OCI-LY1 (cell line): ENCODE measurements around the gene CARD11.

ENCODE experiments used
- H2AFZ ChIP-seq: fragments of 200-600 bp; sonication (generic), shearing (Covaris generic); 2 replicates; pipeline ENCODE4 v1.6.0; 2014; ENCODE audit warnings: antibody characterized with exemption, mild to moderate bottlenecking, low read length
- H3F3A ChIP-seq: fragments of 200-600 bp; sonication (generic), shearing (Covaris generic); 2 replicates; pipeline ENCODE4 v1.6.0; 2014; ENCODE audit warnings: mild to moderate bottlenecking, antibody characterized with exemption, low read length, moderate library complexity; ENCODE audit not compliant: insufficient read depth
- H3K27ac ChIP-seq: fragments of 200-600 bp; sonication (generic); 2 replicates; pipeline ENCODE4 v1.5.1; 2014; ENCODE audit warnings: low read length, mixed run types, mild to moderate bottlenecking, low read depth; ENCODE audit not compliant: poor library complexity, severe bottlenecking
- H3K27me3 ChIP-seq: fragments of 200-600 bp; sonication (generic); 2 replicates; pipeline ENCODE4 v1.6.0; 2014; ENCODE audit warnings: antibody characterized with exemption, mild to moderate bottlenecking, low read length, moderate library complexity; ENCODE audit not compliant: insufficient read depth
- H3K36me3 ChIP-seq: fragments of 200-600 bp; sonication (generic); 2 replicates; pipeline ENCODE4 v1.6.1; 2014; ENCODE audit warnings: mild to moderate bottlenecking, antibody characterized with exemption, low read length, moderate library complexity, mixed read lengths; ENCODE audit not compliant: insufficient read depth
- H3K4me1 ChIP-seq: fragments of 200-600 bp; sonication (generic); 2 replicates; pipeline ENCODE4 v1.5.1; 2014; ENCODE audit warnings: mild to moderate bottlenecking, low read length, moderate library complexity; ENCODE audit not compliant: insufficient read depth, severe bottlenecking
- H3K4me2 ChIP-seq: fragments of 200-600 bp; sonication (generic), shearing (Covaris generic); 2 replicates; pipeline ENCODE4 v1.6.1; 2014; ENCODE audit warnings: low read length
- H3K4me3 ChIP-seq: fragments of 200-600 bp; sonication (generic); 2 replicates; pipeline ENCODE4 v1.5.1; 2014; ENCODE audit warnings: low read length, low read depth, mild to moderate bottlenecking, mixed read lengths; ENCODE audit not compliant: poor library complexity, severe bottlenecking
- H3K79me2 ChIP-seq: fragments of 200-600 bp; shearing (Covaris generic); 2 replicates; pipeline ENCODE4 v1.6.1; 2016; ENCODE audit warnings: mixed run types, low read length, mixed read lengths; ENCODE audit not compliant: insufficient read depth
- H3K9ac ChIP-seq: fragments of 200-600 bp; sonication (generic), shearing (Covaris generic); 2 replicates; pipeline ENCODE4 v1.6.1; 2014; ENCODE audit warnings: mild to moderate bottlenecking, low read length, mixed read lengths
- H3K9me2 ChIP-seq: fragments of 200-600 bp; sonication (generic), shearing (Covaris generic); 2 replicates; pipeline ENCODE4 v1.6.1; 2014; ENCODE audit warnings: low read depth, mild to moderate bottlenecking, low read length, mixed read lengths
- H3K9me3 ChIP-seq: fragments of 200-600 bp; shearing (Covaris generic); 2 replicates; pipeline ENCODE4 v1.6.1; 2014; ENCODE audit warnings: low read length, mixed read lengths
- H4K20me1 ChIP-seq: fragments of 200-600 bp; sonication (generic), shearing (Covaris generic); 2 replicates; pipeline ENCODE4 v1.6.0; 2016; ENCODE audit warnings: mild to moderate bottlenecking, low read length; ENCODE audit not compliant: insufficient read depth
- EZH2 ChIP-seq: fragments of 200-600 bp; sonication (generic), shearing (Covaris generic); IDR thresholded peaks from 2 replicates; pipeline ENCODE4 v1.8.0; 2017; ENCODE audit warnings: borderline replicate concordance, mixed run types, mild to moderate bottlenecking, antibody characterized with exemption, low read length, moderate library complexity, mixed read lengths
- TF ChIP-seq, protein P1 (sequence below): fragments of 200-600 bp; sonication (generic), shearing (Covaris generic); IDR thresholded peaks from 2 replicates; pipeline ENCODE4 v1.5.1; 2017; ENCODE audit warnings: mild to moderate bottlenecking, antibody characterized with exemption, low read length, moderate library complexity, mixed read lengths

The CARD11 gene

DNA sequence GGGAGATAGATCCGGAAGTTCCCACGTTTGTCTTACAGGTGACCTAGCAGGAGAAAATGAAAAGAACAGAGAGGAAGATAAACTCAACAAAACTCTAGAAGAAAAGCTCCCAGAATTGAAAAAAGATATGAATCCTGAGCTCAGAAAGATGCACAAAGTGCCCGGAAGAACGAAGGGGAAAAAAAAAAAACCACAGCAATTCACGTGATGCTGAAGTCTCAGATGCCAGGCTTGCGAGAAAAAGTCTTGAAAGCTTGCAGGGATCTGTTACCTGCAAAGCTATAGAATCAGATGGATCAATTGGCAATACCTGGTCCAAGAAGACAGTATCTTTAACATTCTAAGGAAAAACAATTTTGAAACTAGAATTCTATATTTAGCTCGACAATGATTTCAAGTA, 33.5 kb downstream of the CARD11 start:
- H2AFZ ChIP-seq = no peak overlapping the region
- no peaks in the 10 kb centered on the region for H3K79me2 ChIP-seq
- no peaks in the 10 kb centered on the region for H3K27me3 ChIP-seq
- H3K36me3 ChIP-seq = peaks cover 16% of the 10 kb centered on the region
- no peak overlapping the region for H3K27ac ChIP-seq
- H3K4me2 ChIP-seq = no peak overlapping the region
- no peak overlapping the region for H3K9ac ChIP-seq
- H4K20me1 ChIP-seq = no peaks in the 10 kb centered on the region
- H3K9me3 ChIP-seq = no peaks in the 10 kb centered on the region
- no peaks in the 10 kb centered on the region for H3K9me2 ChIP-seq
- H3K4me1 ChIP-seq = no peaks in the 10 kb centered on the region
- H3F3A ChIP-seq = no peaks in the 10 kb centered on the region
- TF ChIP-seq EZH2 = no peak
- TF ChIP-seq, protein P1, sequence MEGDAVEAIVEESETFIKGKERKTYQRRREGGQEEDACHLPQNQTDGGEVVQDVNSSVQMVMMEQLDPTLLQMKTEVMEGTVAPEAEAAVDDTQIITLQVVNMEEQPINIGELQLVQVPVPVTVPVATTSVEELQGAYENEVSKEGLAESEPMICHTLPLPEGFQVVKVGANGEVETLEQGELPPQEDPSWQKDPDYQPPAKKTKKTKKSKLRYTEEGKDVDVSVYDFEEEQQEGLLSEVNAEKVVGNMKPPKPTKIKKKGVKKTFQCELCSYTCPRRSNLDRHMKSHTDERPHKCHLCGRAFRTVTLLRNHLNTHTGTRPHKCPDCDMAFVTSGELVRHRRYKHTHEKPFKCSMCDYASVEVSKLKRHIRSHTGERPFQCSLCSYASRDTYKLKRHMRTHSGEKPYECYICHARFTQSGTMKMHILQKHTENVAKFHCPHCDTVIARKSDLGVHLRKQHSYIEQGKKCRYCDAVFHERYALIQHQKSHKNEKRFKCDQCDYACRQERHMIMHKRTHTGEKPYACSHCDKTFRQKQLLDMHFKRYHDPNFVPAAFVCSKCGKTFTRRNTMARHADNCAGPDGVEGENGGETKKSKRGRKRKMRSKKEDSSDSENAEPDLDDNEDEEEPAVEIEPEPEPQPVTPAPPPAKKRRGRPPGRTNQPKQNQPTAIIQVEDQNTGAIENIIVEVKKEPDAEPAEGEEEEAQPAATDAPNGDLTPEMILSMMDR = no peak
- H3K4me3 ChIP-seq = no peak overlapping the region

DNA sequence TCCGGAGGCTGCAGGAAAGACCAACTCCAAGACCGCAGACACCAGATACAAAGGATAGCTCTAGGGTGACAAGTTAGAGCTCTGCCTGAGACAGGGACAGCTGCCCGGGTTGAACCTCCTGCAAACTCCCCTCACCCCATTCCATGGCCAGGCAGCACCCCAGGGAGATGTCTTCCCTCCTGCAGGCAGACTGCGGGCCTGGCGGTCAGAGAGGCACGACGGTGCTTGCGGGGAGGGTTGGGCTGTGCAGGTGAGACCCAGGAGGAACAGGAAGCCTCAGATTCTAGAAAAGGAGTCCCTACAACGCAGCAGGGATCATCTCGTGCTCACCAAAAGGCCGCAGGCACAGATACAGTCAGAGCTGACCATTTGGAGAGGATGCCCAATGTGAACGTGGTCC, 34.6 kb downstream of the CARD11 start:
- Histone ChIP-seq H3K9ac (no peak overlapping the region), H3K27ac (no peak overlapping the region)

DNA sequence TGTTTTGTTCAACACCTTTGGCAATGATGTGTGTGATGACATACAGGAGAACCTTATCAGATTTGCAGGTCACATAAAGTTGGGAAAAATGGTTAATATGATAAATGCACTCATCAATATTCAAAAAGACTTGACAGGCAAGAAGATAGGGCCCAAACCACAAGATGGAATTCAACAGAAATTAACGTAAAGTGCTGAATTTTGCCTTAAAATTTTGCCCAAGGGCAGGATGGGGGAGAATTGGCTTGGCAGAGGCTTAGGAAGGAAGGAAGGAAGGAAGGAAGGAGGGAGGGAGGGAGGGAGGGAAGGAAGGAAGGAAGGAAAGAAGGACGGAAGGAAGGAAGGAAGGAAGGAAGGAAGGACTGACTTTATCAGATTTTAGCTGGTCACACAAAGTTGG, 35.3 kb downstream of the CARD11 start:
- H3K4me1 ChIP-seq = no peaks in the 10 kb centered on the region
- H3K4me3 ChIP-seq = no peak overlapping the region
- H3K27me3 ChIP-seq = no peaks in the 10 kb centered on the region
- no peak overlapping the region for H2AFZ ChIP-seq
- no peaks in the 10 kb centered on the region for H3K9me3 ChIP-seq
- no peaks in the 10 kb centered on the region for H3K79me2 ChIP-seq
- H3K36me3 ChIP-seq = peaks cover 16% of the 10 kb centered on the region; the same call in 1 of the 2 replicates
- H3K27ac ChIP-seq = no peak overlapping the region
- H3K9me2 ChIP-seq = no peaks in the 10 kb centered on the region
- H3F3A ChIP-seq = no peaks in the 10 kb centered on the region
- no peak overlapping the region for H3K9ac ChIP-seq
- no peak for TF ChIP-seq EZH2
- TF ChIP-seq, protein P1 = no peak
- no peaks in the 10 kb centered on the region for H4K20me1 ChIP-seq
- H3K4me2 ChIP-seq = no peak overlapping the region

More for the DNA sequence above, 34.6 kb downstream of the CARD11 start:
- Histone ChIP-seq H3K9me3 (no peaks in the 10 kb centered on the region), H3K36me3 (peaks cover 16% of the 10 kb centered on the region), H3K27me3 (no peaks in the 10 kb centered on the region), H3K4me2 (no peak overlapping the region), H3K79me2 (no peaks in the 10 kb centered on the region), H3K4me3 (no peak overlapping the region), H3F3A (no peaks in the 10 kb centered on the region), H3K4me1 (no peaks in the 10 kb centered on the region), H3K9me2 (no peaks in the 10 kb centered on the region), H4K20me1 (no peaks in the 10 kb centered on the region), H2AFZ (no peak overlapping the region)
- TF ChIP-seq, protein P1 = no peak
- no peak for TF ChIP-seq EZH2
